GM12878 (cell line): ENCODE measurements around the gene MRPL38. TPM values are rescaled to one million over a fixed set of nuclear protein-coding genes. Genes with fewer than 3 reads are reported as not detected.

Source experiments
- ATAC-seq: fragments of 200-7000 bp; cut with Tn5 transposase; 3 replicates; pipeline ENCODE4 v1.9.1; 2020; ENCODE audit warnings: mild to moderate bottlenecking, moderate library complexity
- BruUV-seq: library from RNA; stranded (reverse); fragments of 400-500 nt; replicated peaks from 2 replicates; lab custom pipeline; 2021; lab: Mats Ljungman, UMichigan
- CTCF ChIA-PET: fragments of 300-600 bp; sonication (Branson Sonifier 250); formaldehyde crosslinking; extraction: SDS; loops from one replicate; lab custom pipeline; 2021; ENCODE audit warnings: inconsistent platforms; lab: Yijun Ruan, JAX
- POLR2A ChIA-PET: fragments of 350-600 bp; formaldehyde crosslinking; extraction: SDS; loops from one replicate; lab custom pipeline; 2021; ENCODE audit warnings: inconsistent platforms; lab: Charles Lee
- RAD21 ChIA-PET: fragments of 300-600 bp; sonication (Branson Sonifier 250); formaldehyde crosslinking; loops from one replicate; lab custom pipeline; 2023; ENCODE audit warnings: antibody characterized with exemption; ENCODE audit not compliant: unreplicated experiment; lab: Charles Lee
- SMC1A ChIA-PET: fragments of 300-600 bp; sonication (Branson Sonifier 250); formaldehyde crosslinking; loops from one replicate; lab custom pipeline; 2023; ENCODE audit not compliant: unreplicated experiment, uncharacterized antibody; lab: Charles Lee
- DNase-seq: peaks from one replicate; pipeline ENCODE4 v3.0.0-alpha.2; 2011; ENCODE audit warnings: low read depth, low spot score
- FAIRE-seq: peaks from 3 replicates; lab custom pipeline; 2011; peaks lifted over from hg19 to GRCh38; lab: Jason Lieb, UNC
- H2AFZ ChIP-seq: 2 replicates; pipeline ENCODE4 v1.6.0; 2011; ENCODE audit warnings: low read depth, low read length, control low read depth; ENCODE audit not compliant: control insufficient read depth
- H3K27ac ChIP-seq: 2 replicates; pipeline ENCODE4 v1.5.1; 2011; ENCODE audit warnings: control low read depth; ENCODE audit not compliant: control insufficient read depth, insufficient read depth
- H3K27me3 ChIP-seq, 2 experiments: replicated peaks in 1 of 2; 2 replicates each; pipeline versions ENCODE4 v1.6.0 to v1.6.1; 2011; ENCODE audit warnings: low read length in 1 of 2; ENCODE audit not compliant: control insufficient read depth in 2 of 2, insufficient read depth in 2 of 2
- H3K36me3 ChIP-seq, 2 experiments: 2 replicates each; pipeline ENCODE4 v1.5.1; 2011; ENCODE audit warnings: low read length in 1 of 2; ENCODE audit not compliant: control insufficient read depth in 2 of 2, insufficient read depth in 2 of 2
- H3K4me1 ChIP-seq: 2 replicates; pipeline ENCODE4 v1.6.1; 2011; ENCODE audit warnings: mild to moderate bottlenecking, low read length, moderate library complexity, mixed read lengths; ENCODE audit not compliant: control insufficient read depth, insufficient read depth
- H3K4me2 ChIP-seq: 2 replicates; pipeline ENCODE4 v1.6.0; 2011; ENCODE audit warnings: control low read depth; ENCODE audit not compliant: control insufficient read depth, insufficient read depth
- H3K4me3 ChIP-seq: fragments of 200-600 bp; sonication (generic); 2 replicates; pipeline ENCODE4 v1.5.1; 2016
- H3K79me2 ChIP-seq: 2 replicates; pipeline ENCODE4 v1.6.0; 2011; ENCODE audit warnings: low read length; ENCODE audit not compliant: control insufficient read depth, insufficient read depth
- H3K9ac ChIP-seq: 2 replicates; pipeline ENCODE4 v1.8.0; 2011; ENCODE audit warnings: low read length, control low read depth, mixed read lengths; ENCODE audit not compliant: control insufficient read depth, insufficient read depth
- H3K9me3 ChIP-seq: replicated peaks from 3 replicates; pipeline ENCODE4 v1.5.1; 2011; ENCODE audit warnings: mild to moderate bottlenecking, low read length; ENCODE audit not compliant: control insufficient read depth, insufficient read depth
- H4K20me1 ChIP-seq: 2 replicates; pipeline ENCODE4 v1.6.0; 2011; ENCODE audit not compliant: control insufficient read depth, insufficient read depth
- BRCA1 ChIP-seq: IDR thresholded peaks from 2 replicates; pipeline ENCODE4 v1.6.1; 2011; ENCODE audit warnings: low read depth, low read length, improper control_type of control experiment
- ESRRA ChIP-seq: IDR thresholded peaks from 2 replicates; pipeline ENCODE4 v1.6.1; 2012; ENCODE audit warnings: mild to moderate bottlenecking, low read length, improper control_type of control experiment
- ETV6 ChIP-seq, 2 experiments: fragments of 450-650 bp in 1 of 2; IDR thresholded peaks in 1 of 2; conservative IDR thresholded peaks in 1 of 2; 2 replicates each; pipeline ENCODE4 v1.6.1; 2014; ENCODE audit warnings: antibody characterized with exemption in 1 of 2, borderline replicate concordance in 1 of 2, low read depth in 1 of 2, mild to moderate bottlenecking in 1 of 2, moderate library complexity in 1 of 2
- IKZF1 ChIP-seq: fragments of 450-650 bp; conservative IDR thresholded peaks from 2 replicates; pipeline ENCODE4 v1.6.1; 2017; ENCODE audit warnings: antibody characterized with exemption, mild to moderate bottlenecking
- TARDBP ChIP-seq: IDR thresholded peaks from 2 replicates; pipeline ENCODE4 v1.6.1; 2016; ENCODE audit warnings: borderline replicate concordance
- WGBS: methylation state at CpG from one replicate; pipeline ENCODE4 v1.1.6; 2016; ENCODE audit warnings: low lambda C conversion rate; ENCODE audit not compliant: insufficient replicate concordance, insufficient coverage; ENCODE audit errors: missing lambda C conversion rate; 5-methylcytosine and 5-hydroxymethylcytosine counted together
- in situ Hi-C: fragments of 300-500 bp; cut with MboI; formaldehyde crosslinking; loops from 9 replicates; pipeline ENCODE4 v1.14.3; 2018; ENCODE audit warnings: mixed read lengths
- intact Hi-C: fragments of 100-400 bp; cut with micrococcal nuclease; formaldehyde crosslinking; loops from one replicate; pipeline ENCODE4 v1.14.2; 2022; ENCODE audit not compliant: unreplicated experiment
- polyA plus RNA-seq, 11 experiments: library from polyadenylated mRNA; depleted of rRNA in 4 of 11; unstranded in 6 of 11; stranded (reverse) in 5 of 11; fragments of >200 nt; fragmentation: Nextera tagmentation in 4 of 11; fragmentation: Illumina TruSeq in 1 of 11; extraction: Ambion mirVana in 4 of 11; extraction: Trizol in 1 of 11; gene quantifications; 1 replicate in 1 of 11; 2 replicates in 10 of 11; pipeline versions ENCODE4 v1.2.1 to v1.2.3, GENCODE V29; 2011 to 2016; ENCODE audit warnings: inconsistent platforms in 2 of 11, missing spikeins in 2 of 11, low read depth in 1 of 11
- total RNA-seq, 4 experiments: library from RNA; depleted of rRNA in 3 of 4; stranded (reverse); fragments of >200 nt in 3 of 4; fragmentation: Illumina TruSeq in 1 of 4; extraction: Trizol in 1 of 4; gene quantifications; 2 replicates each; pipeline versions ENCODE4 v1.2.1 to v1.2.3, GENCODE V29; 2013 to 2021
- TF ChIP-seq, protein P1 (sequence below): fragments of 450-650 bp; IDR thresholded peaks from 2 replicates; pipeline ENCODE4 v1.6.1; 2018; ENCODE audit warnings: mild to moderate bottlenecking, low read depth, moderate library complexity; ENCODE audit not compliant: partially characterized antibody
- TF ChIP-seq, protein P2 (sequence below): IDR thresholded peaks from 2 replicates; pipeline ENCODE4 v1.6.1; 2012; ENCODE audit warnings: low read depth, low read length, improper control_type of control experiment

MRPL38 gene
- total and polyA plus RNA-seq, 10 of the 15 experiments (the other 5 are each of a cell fraction or from before 2014, with no cell fraction given), result 6.6 to 205 (median 53.1) TPM

DNA sequence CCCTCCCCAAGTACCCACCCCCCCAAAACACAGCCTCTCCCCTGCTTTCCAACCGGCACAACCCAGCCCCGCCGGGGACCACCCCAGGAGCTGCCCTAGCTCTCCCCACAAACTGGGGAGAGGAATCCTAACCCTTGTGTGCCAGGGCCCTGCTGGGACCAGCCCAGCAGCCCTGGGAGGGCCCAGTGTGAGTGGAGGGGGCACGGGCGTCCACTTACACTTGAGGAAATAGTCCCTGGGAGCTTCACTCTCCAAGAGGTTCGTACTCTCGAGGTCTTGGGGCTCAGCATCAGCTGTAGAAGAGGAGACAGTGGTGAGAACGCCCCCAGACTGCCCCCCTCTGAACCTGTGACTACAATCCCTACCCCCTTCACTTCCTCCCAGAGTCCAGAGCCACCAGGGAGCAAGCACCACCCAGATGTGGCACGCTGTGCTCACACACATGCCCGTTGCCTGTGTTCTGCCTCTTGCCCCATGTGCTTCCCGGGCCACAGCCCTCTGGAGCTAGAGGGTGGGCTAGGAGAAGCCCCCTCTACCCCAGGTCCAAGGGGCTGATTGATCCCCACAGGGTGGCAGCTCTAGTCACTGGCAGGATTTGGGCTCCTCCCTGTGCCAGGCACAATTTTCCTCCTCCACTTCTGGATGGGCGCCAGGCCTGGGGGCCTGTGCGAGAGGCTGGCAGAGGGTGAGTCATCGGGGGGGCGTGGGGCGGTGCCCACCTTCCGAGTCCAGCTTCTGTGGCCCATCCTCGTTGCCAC is 29.3 kb downstream of the MRPL38 start (continued):
- TF ChIP-seq, protein P1, sequence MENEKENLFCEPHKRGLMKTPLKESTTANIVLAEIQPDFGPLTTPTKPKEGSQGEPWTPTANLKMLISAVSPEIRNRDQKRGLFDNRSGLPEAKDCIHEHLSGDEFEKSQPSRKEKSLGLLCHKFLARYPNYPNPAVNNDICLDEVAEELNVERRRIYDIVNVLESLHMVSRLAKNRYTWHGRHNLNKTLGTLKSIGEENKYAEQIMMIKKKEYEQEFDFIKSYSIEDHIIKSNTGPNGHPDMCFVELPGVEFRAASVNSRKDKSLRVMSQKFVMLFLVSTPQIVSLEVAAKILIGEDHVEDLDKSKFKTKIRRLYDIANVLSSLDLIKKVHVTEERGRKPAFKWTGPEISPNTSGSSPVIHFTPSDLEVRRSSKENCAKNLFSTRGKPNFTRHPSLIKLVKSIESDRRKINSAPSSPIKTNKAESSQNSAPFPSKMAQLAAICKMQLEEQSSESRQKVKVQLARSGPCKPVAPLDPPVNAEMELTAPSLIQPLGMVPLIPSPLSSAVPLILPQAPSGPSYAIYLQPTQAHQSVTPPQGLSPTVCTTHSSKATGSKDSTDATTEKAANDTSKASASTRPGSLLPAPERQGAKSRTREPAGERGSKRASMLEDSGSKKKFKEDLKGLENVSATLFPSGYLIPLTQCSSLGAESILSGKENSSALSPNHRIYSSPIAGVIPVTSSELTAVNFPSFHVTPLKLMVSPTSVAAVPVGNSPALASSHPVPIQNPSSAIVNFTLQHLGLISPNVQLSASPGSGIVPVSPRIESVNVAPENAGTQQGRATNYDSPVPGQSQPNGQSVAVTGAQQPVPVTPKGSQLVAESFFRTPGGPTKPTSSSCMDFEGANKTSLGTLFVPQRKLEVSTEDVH, result no peak

DNA sequence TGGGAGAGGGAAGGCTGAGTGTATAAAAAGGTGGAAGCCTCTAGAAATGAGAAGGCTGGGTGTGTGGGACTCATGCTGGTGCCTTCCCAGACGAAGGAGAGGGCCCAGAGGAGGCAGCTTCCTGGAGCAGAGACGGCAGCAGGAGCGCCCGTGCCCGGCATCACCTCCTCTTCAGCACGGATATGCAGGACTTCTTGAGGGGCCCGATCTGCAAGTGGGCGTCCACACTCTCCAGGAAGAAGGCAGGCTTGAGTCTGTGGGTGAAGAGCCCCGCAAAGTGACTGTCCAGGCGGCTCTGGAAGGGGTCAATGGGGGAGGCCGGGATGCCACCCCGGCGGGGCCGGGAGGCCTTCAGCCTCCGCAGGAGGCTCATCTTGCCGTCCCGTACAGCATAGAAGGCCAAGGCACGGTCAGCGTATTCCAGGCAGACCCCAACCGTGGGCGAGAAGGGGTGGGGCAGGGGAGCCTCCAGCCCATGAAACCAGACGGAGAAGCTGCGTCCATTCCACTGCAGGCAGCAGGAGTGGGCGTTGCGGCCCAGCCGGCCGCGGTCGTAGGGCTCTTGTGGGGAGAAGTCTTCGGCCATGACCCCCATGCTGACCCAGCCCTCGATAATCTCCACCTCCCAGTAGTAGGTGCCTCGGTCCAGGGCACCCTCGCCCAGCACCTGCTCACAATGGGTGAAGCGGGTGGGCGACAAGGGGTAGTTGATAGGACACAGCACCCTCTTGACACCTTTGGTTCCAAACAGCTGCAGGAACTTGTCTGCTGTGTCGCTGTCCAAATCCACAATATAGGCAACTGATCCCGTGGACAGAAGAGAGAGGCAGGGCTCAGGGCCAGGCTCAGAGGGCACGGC is 30.1 kb downstream of the MRPL38 start:
- Histone ChIP-seq H3K79me2 (no peaks in the 10 kb centered on the region), H3K4me1 (peaks cover 25% of the 10 kb centered on the region), H3K4me2 (no peak overlapping the region), H3K9ac (no peak overlapping the region), H2AFZ (no peak overlapping the region), H3K27ac (no peak overlapping the region), H3K9me3 (no peaks in the 10 kb centered on the region), H3K4me3 (no peak overlapping the region), H4K20me1 (no peaks in the 10 kb centered on the region), H3K36me3 (no peaks in the 10 kb centered on the region), H3K27me3 (peaks cover 2% of the 10 kb centered on the region in 2 experiments; a peak in 3 of 4 replicates)
- ChIA-PET CTCF (interaction anchor here (0.7 to 7.9 kb wide), 6 partner anchors 15 to 134 kb away, joined by 3 to 81 read pairs (median 4); partner anchors contain the start of genes GALK1, TRIM65 and WBP2), POLR2A (interaction anchor here (0.6 to 3.7 kb wide), 3 partner anchors 16 to 390 kb away, joined by 5 to 27 read pairs (median 5); no protein-coding TSS in a partner anchor), SMC1A (interaction anchor here (1.1 to 1.9 kb wide), 3 partner anchors 13 to 30 kb away, joined by 4 to 8 read pairs (median 6); partner anchors contain the start of gene UNC13D), RAD21 (interaction anchor here (1.2 to 1.7 kb wide), 3 partner anchors 19 to 1500 kb away, joined by 3 to 8 read pairs (median 7); partner anchors contain the start of genes GALK1 and WBP2)
- in situ Hi-C loops, result no loop called here
- WGBS, result 93% methylated on average over 37 of the region's 38 CpGs
- no peak for ATAC-seq
- no TSS peak for BruUV-seq
- intact Hi-C loops, result no loop called here
- TF ChIP-seq ESRRA (no peak), TARDBP (no peak), ETV6 (conservative IDR thresholded peaks at IDR 0.05 in 1 of 2, IDR thresholded peaks at IDR 0.05 in 1 of 2; ENCODE audit: borderline replicate concordance in 1 of 2, low read depth in 1 of 2) (no peak), BRCA1 (no peak), IKZF1 (no peak)
- TF ChIP-seq, protein P2, sequence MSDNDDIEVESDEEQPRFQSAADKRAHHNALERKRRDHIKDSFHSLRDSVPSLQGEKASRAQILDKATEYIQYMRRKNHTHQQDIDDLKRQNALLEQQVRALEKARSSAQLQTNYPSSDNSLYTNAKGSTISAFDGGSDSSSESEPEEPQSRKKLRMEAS, result no peak
- DNase-seq, result no peak
- no peak for FAIRE-seq
